IPS DF 4.7 (cell line): ENCODE results near the gene EIF5A2.
"Not testable (repeated sequence)": the region's sequence is repeated elsewhere in the genome, so short reads cannot be mapped to it uniquely, and the experiment has no call there.

ENCODE experiments used
- DNase-seq: peaks from one replicate; pipeline ENCODE4 v3.0.0-alpha.2; 2013; ENCODE audit warnings: low spot score; ENCODE audit errors: extremely low read depth

EIF5A2 gene

GRCh38 chr3:170908235-170909116 lies at the start of gene EIF5A2:
EIF5A2 (minus strand) TSS chr3:170908637; CDS start chr3:170907806, 831 bp downstream.
- DNase-seq, result peak; percentile 89

DNA sequence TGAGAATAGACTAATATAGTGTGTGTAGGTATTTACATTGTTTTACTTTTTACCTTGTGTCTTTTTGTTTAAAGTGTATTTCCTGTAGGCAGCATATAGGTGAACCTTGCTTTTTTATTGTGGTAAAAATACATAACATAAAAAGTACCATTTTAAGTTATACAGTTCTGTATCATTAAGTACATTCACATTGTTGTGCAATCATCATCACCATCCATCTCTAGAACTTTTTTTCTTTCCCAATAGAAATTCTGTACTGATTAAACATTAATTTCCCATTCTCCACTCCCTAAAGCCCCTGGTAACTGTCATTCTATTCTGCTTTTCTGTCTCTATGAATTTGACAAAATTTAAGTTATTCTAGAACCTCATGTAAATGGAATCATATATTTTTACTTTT lies 48.2 kb upstream of the EIF5A2 start:
- no peak for DNase-seq

DNA sequence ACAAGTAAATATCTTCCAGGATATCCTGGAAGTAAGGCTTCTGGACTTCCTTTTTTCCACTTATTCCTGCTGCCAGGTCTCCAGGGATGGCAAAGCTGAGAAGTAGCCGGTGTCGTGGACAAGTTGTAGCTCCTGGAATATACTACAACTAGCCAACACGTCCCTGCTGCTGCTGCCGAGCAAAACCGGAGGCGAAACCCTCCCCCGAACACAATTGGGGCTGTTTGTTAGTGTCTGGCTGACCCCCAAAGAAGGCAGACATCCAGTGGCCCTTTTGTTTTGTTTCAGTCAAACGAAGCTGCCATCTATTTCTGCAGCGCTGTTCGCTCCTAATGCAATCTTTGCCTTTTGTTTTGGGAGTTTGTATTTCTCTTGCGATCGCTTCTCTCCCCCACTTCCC lies 45.3 kb upstream of the EIF5A2 start:
- no peak for DNase-seq

GRCh38 chr3:170953229-170953628 lies 44.8 kb upstream of the EIF5A2 start:
- no peak for DNase-seq

DNA sequence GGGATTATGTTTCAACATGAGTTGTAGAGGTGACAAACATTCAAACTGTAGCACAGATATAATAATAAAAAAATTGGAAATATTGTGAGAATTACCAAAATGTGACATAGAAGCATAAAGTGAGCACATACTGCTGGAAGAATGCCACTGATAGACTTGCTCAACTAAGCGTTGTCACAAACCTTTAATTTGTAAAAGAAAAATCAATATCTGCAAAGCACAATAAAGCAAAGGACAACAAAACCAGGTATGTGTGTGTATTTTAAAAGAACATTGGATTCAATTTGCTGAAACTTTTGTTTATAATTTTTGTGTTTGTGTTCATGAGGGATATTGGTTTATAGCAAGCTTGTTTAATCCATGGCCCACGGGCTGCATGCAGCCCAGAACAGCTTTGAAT lies 40.8 kb upstream of the EIF5A2 start:
- no peak for DNase-seq

DNA sequence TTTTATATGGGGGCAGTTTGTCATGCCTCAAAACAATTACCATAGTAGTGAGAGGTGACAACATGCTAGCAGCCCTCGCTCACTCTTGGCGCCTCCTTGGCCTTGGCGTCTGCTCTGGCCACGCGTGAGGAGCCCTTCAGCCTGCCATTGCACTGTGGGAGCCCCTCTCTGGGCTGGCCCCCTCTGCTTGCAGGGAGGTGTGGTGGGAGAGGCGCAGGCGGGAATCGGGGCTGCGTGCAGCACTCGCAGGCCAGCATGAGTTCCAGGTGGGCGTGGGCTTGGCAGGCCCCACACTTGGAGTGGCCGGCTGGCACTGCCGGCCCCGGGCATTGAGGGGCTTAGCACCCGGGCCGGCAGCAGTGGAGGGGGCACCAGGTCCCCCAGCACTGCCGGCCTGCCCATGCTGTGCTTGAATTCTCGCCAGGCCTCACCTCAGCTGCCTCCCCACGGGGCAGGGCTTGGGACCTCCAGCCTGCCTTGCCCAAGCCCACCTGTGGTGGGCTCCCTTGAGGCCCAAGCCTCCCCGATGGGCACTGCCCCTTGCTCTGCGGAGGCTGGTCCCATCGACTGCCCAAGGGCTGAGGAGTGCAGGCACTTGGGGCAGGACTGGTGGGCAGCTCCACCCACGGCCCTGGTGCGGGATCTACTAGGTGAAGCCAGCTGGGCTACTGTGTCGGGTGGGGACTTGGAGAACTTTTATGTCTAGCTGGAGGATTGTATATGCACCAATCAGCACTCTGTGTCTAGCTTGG lies 38.8 kb upstream of the EIF5A2 start:
- DNase-seq, result no peak

DNA sequence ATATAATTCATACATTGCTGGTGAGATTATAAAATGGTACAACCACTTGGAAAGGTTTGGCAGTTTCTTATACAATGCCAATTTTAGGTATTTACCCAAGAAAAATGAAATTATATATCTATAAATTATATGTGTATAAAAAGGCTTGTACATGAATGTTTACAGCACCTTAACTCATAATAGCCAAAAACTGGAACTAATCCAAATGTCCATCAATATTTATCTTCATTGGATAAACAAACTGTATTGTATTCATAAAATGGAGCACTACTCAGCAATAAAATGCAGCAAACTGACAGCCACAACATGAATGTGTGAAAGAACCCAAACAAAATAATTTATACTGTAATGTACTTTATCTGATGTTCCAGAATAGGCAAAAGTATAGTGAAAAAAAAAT lies 33.6 kb upstream of the EIF5A2 start:
- no peak for DNase-seq

DNA sequence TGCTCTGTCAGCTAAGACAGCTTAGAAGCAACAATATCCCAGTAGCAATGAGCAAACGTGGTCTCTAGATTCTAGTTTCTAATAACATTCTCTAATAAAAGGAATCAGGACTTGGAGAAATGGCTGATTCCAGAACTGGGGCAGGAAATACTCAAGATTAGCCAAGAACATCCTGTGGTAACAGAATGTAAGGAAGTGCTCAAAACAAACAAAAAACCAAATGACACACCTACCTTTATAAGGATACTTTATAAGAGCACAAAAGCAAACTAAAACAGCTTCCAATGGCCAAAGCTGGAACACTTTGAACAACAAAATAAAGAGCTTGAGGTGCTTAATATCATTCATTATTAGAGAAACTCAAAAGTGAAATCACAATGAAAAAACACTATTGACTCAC lies 33.1 kb upstream of the EIF5A2 start:
- DNase-seq, result no peak

DNA sequence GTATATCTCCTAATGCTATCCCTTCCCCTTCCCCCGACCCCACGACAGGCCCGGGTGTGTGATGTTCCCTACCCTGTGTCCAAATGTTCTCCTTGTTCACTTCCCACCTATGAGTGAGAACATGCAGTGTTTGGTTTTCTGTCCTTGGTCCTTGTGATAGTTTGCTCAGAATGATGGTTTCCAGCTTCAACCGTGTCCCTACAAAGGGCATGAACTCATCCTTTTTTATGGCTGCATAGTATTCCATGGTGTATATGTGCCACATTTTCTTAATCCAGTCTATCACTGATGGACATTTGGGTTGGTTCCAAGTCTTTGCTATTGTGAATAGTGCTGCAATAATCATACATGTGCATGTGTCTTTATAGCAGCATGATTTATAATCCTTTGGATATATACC lies 24.6 kb upstream of the EIF5A2 start:
- not testable (repeated sequence) for DNase-seq

DNA sequence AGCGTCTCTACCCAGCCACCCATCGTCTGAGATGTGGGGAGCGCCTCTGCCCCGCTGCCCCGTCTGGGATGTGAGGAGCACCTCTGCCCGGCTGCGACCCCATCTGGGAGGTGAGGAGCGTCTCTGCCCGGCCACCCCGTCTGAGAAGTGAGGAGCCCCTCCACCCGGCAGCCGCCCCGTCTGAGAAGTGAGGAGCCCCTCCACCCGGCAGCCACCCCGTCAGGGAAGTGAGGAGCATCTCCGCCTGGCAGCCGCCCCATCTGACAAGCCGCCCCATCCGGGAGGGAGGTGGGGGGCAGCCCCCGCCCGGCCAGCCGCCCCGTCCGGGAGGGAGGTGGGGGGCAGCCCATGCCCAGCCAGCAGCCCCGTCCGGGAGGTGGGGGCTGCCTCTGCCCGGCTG lies 15.1 kb upstream of the EIF5A2 start:
- DNase-seq, result not testable (repeated sequence)

GRCh38 chr3:170918715-170919114 lies 10.3 kb upstream of the EIF5A2 start:
- no peak for DNase-seq

GRCh38 chr3:170914690-170915089 lies 6.3 kb upstream of the EIF5A2 start:
- no peak for DNase-seq

GRCh38 chr3:170914212-170914611 lies 5.8 kb upstream of the EIF5A2 start:
- no peak for DNase-seq

DNA sequence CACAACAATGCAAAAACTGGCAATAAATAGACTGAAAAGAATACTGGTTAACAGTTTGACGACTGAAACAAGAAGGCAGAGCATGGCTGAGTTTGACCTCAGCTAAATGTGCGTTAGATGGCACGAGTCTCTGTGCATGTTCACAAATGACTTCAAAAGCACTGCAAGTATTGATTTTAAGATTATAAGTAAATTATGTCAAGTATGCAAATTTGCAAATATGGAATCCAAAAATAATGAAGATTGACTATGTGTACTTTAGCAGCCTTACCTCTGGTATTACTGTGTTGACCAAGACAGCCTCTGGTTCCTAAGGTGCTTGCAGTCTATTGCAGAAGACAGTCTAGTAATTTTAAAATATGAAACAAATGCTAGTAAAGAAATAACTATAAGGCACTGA lies 2.6 kb upstream of the EIF5A2 start:
- DNase-seq, result no peak

- DNase-seq, result no peak
Measured at GRCh38 chr3:170910542-170910941, 2.1 kb upstream of the EIF5A2 start.

GRCh38 chr3:170909129-170909903 lies 879 bp upstream of the EIF5A2 start:
- DNase-seq, result no peak

- no peak for DNase-seq
Measured at GRCh38 chr3:170907637-170908234, 701 bp downstream of the EIF5A2 start.

GRCh38 chr3:170905862-170906261 lies 2.6 kb downstream of the EIF5A2 start:
- DNase-seq, result no peak

- DNase-seq, result no peak
Measured at GRCh38 chr3:170903123-170903522, 5.3 kb downstream of the EIF5A2 start.

DNA sequence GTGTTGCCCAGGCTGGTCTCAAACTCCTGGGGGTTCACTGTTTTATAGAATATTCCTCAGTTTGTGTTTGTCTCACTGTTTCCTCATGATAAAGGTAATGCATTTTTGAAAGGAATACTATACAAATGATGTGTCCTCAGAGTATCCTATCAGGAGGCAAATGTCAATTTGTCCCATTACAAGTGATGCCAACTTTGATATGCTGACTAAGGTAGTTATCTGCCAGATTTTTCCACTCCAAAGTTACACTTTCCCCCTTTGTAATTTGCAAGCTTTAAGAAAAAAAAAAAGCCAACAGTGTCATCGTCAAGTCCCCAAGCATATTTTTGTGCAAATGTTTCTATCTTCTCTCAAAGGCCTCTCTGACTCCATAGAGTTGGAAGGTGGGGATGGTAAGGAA lies 9.0 kb downstream of the EIF5A2 start:
- no peak for DNase-seq

DNA sequence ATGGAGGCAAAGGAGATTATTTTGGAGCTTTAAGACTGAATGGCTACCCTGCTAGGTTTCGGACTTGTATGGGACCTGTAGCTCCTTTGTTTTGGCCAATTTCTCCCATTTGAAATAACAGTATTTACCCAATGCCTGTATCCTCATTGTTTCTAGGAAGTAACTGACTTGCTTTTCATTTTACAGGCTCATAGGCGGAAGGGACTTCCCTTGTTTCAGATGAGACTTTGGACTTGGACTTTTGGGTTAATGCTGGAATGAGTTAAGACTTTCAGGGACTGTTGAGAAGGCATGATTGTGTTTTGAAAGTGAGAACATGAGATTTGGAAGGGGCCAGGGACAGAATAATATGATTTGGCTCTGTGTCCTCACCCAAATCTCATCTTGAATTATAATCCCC lies 10.5 kb downstream of the EIF5A2 start:
- DNase-seq, result no peak
